ENCODE data around the gene RFWD3.

- TF ChIP-seq, protein P1, sequence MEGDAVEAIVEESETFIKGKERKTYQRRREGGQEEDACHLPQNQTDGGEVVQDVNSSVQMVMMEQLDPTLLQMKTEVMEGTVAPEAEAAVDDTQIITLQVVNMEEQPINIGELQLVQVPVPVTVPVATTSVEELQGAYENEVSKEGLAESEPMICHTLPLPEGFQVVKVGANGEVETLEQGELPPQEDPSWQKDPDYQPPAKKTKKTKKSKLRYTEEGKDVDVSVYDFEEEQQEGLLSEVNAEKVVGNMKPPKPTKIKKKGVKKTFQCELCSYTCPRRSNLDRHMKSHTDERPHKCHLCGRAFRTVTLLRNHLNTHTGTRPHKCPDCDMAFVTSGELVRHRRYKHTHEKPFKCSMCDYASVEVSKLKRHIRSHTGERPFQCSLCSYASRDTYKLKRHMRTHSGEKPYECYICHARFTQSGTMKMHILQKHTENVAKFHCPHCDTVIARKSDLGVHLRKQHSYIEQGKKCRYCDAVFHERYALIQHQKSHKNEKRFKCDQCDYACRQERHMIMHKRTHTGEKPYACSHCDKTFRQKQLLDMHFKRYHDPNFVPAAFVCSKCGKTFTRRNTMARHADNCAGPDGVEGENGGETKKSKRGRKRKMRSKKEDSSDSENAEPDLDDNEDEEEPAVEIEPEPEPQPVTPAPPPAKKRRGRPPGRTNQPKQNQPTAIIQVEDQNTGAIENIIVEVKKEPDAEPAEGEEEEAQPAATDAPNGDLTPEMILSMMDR (IDR thresholded peaks at IDR 0.05) = no peak
- no peak for TF ChIP-seq POLR2A (IDR thresholded peaks at IDR 0.05)
Measured at GRCh38 chr16:74700116-74700437, 33.4 kb upstream of the RFWD3 start.
